PFSK-1 (cell line): ENCODE results near the gene KMT2C.

Source experiments
- POLR2AphosphoS5 ChIP-seq: IDR thresholded peaks from 2 replicates; pipeline ENCODE4 v1.6.1; 2012; ENCODE audit warnings: low read depth, mild to moderate bottlenecking, control low read depth, low read length, moderate library complexity
- TF ChIP-seq, protein P1 (sequence below), 2 experiments: IDR thresholded peaks; 2 replicates each; pipeline versions ENCODE4 v1.6.1 to v1.8.0; 2011 to 2012; ENCODE audit warnings: low read depth in 2 of 2, low read length in 2 of 2, control low read depth in 1 of 2, inconsistent platforms in 1 of 2, mild to moderate bottlenecking in 1 of 2, moderate library complexity in 1 of 2; ENCODE audit not compliant: insufficient read depth in 1 of 2

DNA sequence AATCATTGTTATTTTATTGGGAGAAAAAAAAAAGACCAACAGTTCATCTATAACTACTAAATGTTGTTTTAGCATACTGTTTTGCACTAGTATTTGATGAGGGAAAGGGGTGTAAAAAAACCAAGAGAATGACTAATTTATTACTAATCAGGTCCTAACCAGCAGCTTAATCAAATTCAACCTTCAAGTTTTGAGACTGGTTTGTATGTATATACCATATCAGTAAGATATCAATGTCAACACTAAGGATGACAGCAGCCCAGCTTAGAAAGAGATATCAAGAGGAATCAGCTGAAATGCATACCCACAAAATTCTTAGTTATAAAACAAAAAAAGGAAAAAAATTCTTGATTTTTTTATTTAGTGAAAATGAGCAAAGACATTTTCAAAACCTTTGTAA lies 122.6 kb downstream of the KMT2C start:
- TF ChIP-seq, protein P1, sequence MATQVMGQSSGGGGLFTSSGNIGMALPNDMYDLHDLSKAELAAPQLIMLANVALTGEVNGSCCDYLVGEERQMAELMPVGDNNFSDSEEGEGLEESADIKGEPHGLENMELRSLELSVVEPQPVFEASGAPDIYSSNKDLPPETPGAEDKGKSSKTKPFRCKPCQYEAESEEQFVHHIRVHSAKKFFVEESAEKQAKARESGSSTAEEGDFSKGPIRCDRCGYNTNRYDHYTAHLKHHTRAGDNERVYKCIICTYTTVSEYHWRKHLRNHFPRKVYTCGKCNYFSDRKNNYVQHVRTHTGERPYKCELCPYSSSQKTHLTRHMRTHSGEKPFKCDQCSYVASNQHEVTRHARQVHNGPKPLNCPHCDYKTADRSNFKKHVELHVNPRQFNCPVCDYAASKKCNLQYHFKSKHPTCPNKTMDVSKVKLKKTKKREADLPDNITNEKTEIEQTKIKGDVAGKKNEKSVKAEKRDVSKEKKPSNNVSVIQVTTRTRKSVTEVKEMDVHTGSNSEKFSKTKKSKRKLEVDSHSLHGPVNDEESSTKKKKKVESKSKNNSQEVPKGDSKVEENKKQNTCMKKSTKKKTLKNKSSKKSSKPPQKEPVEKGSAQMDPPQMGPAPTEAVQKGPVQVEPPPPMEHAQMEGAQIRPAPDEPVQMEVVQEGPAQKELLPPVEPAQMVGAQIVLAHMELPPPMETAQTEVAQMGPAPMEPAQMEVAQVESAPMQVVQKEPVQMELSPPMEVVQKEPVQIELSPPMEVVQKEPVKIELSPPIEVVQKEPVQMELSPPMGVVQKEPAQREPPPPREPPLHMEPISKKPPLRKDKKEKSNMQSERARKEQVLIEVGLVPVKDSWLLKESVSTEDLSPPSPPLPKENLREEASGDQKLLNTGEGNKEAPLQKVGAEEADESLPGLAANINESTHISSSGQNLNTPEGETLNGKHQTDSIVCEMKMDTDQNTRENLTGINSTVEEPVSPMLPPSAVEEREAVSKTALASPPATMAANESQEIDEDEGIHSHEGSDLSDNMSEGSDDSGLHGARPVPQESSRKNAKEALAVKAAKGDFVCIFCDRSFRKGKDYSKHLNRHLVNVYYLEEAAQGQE (IDR thresholded peaks at IDR 0.05; ENCODE audit: insufficient read depth in 1 of 2, low read depth in 2 of 2, low read length in 2 of 2): no peak
- no peak for TF ChIP-seq POLR2AphosphoS5
